GM18511 (cell line): ENCODE data around the gene C11orf71.

Source experiments
- ATAC-seq: cut with Tn5 transposase; IDR thresholded peaks from one replicate; pipeline ENCODE4 v1.9.1; 2021; ENCODE audit warnings: mild to moderate bottlenecking, moderate library complexity; ENCODE audit not compliant: unreplicated experiment

Gene C11orf71

GRCh38 chr11:114362326-114362725 is 38.0 kb downstream of the C11orf71 start:
- no peak for ATAC-seq

- no peak for ATAC-seq
These were observed 41.0 kb downstream of the C11orf71 start for GRCh38 chr11:114359342-114359741.

- ATAC-seq = no peak
These were observed 41.6 kb downstream of the C11orf71 start for GRCh38 chr11:114358716-114359115.

GRCh38 chr11:114354076-114354475 is 46.2 kb downstream of the C11orf71 start:
- ATAC-seq = no peak

- no peak for ATAC-seq
These were observed 46.9 kb downstream of the C11orf71 start for GRCh38 chr11:114353443-114353842.

GRCh38 chr11:114350022-114350421 is 50.3 kb downstream of the C11orf71 start:
- no peak for ATAC-seq
